Measurements from ENCODE around the gene SLC26A11.

DNA sequence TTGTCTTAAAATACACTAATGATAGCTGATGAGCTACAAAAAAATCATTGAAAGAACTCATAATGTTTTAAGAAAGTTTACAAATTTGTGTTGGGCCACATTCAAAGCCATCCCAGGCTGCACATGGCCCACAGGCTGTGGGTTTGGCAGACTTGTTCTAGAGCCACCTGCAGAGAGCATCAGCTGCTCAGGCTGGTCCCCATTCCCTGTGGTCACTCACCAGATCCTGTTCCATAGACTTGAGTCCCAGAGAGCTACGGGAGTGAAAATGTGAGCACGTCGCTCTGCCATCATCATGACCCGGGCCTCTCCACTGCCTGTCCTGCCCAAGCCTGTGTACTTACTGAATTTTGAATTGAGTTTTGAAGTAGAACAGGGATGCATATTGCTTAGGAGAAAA is 6.9 kb downstream of the SLC26A11 start:
- TF ChIP-seq SUZ12 (IDR thresholded peaks at IDR 0.05; ENCODE audit: extremely low read depth, insufficient read depth, insufficient read length) (no peak), ZNF274 (IDR thresholded peaks at IDR 0.05; ENCODE audit: low read depth, low read length) (no peak)

Data from NT2/D1 (cell line).